Measurements from ENCODE around the gene RRP12.
"Not testable (repeated sequence)": the region's sequence is repeated elsewhere in the genome, so short reads cannot be mapped to it uniquely, and the experiment has no call there.

RRP12 gene

GRCh38 chr10:97365761-97366351 lies 35.3 kb downstream of the RRP12 start:
- DNase-seq (ENCODE audit: low read depth), result no peak

GRCh38 chr10:97363071-97363470 lies 38.1 kb downstream of the RRP12 start:
- DNase-seq (ENCODE audit: low read depth), result no peak

GRCh38 chr10:97362310-97363033 lies 38.7 kb downstream of the RRP12 start:
- no peak for DNase-seq (ENCODE audit: low read depth)

GRCh38 chr10:97361537-97361901 lies 39.6 kb downstream of the RRP12 start:
- DNase-seq (ENCODE audit: low read depth), result no peak

DNA sequence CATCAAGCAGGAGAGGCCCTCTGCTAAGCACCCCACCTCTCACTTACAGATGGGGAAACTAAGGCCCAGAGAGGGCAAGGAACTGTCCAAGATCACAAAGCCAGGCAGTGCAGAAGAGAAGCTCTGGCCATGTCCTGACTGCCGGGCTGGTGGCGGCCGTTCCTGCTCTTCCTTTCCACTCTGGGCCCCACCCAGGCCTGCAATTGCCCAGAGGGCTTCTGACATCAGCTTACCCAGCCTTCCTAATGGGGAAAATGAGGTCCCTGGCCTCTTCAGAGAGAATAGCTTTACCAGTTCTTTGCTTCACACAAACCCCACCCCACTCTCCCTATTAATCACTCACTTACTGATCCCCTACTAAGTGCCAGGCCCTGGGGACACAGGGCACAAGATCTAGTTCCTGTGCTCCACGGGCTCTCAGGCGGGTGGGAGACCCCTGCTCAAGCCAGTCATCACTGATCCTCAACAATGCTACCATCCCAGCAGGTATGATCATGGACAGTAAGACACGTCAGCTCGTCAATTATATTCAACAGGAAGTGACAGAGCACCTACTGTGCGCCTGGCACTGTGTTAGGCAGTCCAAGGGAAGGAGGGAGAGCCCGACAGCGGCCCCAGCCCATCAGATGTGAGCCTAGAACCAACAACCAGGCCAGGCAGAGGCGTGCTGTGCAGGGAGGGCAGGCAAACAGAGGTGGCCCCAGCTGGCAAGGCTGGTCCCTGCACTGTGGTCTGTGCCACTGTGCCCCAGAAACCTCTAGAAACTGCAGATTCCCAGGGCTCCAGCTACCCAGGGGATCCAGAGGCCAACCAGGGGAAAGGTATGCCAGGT lies 40.2 kb downstream of the RRP12 start:
- no peak for DNase-seq (ENCODE audit: low read depth)

GRCh38 chr10:97358781-97359180 lies 42.4 kb downstream of the RRP12 start:
- DNase-seq (ENCODE audit: low read depth), result no peak

DNA sequence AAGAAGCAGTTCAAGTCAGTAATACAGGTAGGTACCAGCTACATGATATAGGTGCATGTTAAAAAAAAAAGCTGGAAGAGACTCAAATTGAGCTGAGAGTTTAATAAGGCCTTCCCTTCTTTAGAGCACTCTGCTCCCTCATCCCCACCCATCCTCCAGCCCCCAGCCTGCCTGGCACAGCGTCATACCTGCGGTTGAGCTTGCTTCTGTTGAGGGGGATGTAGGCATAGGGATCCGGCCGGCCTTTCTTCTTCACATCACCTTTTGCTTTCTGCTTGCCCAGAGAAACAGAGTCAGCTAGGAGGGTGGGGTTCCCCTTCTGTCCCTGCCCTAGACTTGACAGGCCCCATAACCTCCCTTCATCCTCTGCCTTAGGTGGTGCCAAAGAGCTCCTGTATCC lies 42.8 kb downstream of the RRP12 start:
- DNase-seq (ENCODE audit: low read depth), result no peak

- DNase-seq (ENCODE audit: low read depth), result no peak
Measured at GRCh38 chr10:97356918-97357317, 44.2 kb downstream of the RRP12 start.

DNA sequence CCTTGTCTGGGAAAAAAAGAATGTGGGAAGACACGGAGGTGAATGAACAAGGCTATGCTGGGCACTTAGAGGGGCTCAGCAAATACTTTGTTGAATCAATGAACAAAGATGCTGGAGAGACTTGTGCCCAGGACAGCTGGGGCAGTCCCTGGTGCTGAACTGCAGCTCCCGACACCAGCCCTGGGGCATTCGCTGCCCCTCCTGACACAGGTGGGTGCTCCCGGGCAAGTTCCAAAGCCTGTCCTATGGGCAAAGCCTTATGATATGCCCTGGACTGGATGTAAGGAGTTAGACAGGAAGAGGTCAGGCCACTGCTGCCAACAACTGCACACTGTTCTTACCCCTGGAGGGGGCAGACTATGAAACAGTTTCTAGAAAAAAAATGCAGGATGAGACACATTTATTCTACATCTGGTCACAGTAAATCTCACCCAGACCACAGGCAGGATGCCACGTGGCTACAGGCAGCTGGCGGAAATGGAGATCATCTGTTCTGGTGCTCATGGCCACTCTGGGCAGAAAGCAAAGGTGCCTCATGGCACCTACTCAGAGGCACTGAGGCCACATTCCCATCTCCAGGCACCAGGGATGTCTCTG lies 44.7 kb downstream of the RRP12 start:
- DNase-seq (ENCODE audit: low read depth), result no peak

DNA sequence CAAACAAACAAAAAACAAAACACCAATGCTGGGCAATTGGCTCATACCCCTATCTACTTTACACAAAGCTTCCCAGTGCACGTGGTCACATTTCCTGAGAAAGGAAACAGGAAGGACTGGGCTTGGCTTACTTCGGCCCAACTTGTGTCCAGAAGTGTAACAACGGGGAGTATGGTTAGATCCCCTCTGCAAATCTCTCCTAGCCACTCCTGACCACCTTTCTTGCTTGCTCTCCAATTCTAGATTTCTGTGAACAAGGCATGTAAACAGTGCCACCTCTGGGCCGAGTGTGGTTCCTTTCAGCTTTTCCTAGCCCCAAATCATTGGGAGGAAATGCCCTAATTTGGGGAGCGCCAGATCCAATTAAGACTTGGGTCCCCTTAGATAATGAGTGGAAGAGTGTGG lies 45.6 kb downstream of the RRP12 start:
- no peak for DNase-seq (ENCODE audit: low read depth)

- no peak for DNase-seq (ENCODE audit: low read depth)
Measured at GRCh38 chr10:97353945-97354344, 47.2 kb downstream of the RRP12 start.

- DNase-seq (ENCODE audit: low read depth), result no peak
Measured at GRCh38 chr10:97349752-97350513, 51.2 kb downstream of the RRP12 start.

GRCh38 chr10:97347317-97347716 lies 53.8 kb downstream of the RRP12 start:
- no peak for DNase-seq (ENCODE audit: low read depth)

GRCh38 chr10:97343664-97344063 lies 57.5 kb downstream of the RRP12 start:
- not testable (repeated sequence) for DNase-seq (ENCODE audit: low read depth)

- no peak for DNase-seq (ENCODE audit: low read depth)
Measured at GRCh38 chr10:97341416-97341815, 59.7 kb downstream of the RRP12 start.

DNA sequence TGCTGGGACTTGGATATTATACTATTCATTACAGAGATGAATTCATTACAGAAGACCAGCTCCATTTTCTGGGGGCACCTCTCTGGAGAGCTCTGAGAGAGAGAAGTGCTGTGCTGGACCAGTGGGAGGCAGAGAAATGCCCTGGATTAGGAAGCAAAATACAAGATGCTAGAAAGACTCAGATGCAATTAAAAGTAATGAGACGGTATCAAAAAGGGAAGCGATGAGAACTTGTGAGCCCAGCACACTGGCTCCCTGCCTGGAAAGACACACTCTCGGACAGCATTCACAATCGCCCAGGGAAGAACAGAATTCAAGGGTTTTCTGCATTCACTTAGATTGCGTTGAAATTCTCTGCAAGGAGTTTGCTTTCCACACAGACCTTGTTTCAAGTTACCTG lies 63.1 kb downstream of the RRP12 start:
- DNase-seq (ENCODE audit: low read depth), result no peak

- no peak for DNase-seq (ENCODE audit: low read depth)
Measured at GRCh38 chr10:97336942-97337831, 64.0 kb downstream of the RRP12 start.

GRCh38 chr10:97336446-97336845 lies 64.7 kb downstream of the RRP12 start:
- no peak for DNase-seq (ENCODE audit: low read depth)

DNA sequence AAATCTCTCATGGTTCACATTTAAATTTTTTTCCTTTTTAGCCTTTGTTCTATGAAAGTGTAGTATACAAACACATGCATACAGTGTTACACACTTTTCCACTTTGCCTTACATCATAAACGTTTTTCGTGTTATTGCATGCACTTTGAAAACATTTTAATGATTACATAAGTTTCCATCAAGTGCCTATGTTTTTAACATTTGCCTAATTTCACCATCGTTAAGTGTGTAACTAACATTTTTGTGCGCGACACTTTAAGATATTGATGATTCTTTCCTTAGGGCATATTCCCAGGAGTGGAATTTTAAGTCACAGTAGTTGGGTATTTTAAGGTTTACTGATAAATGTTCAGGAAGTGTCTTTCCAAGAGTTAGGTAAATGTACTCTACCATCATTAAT lies 65.1 kb downstream of the RRP12 start:
- no peak for DNase-seq (ENCODE audit: low read depth)

DNA sequence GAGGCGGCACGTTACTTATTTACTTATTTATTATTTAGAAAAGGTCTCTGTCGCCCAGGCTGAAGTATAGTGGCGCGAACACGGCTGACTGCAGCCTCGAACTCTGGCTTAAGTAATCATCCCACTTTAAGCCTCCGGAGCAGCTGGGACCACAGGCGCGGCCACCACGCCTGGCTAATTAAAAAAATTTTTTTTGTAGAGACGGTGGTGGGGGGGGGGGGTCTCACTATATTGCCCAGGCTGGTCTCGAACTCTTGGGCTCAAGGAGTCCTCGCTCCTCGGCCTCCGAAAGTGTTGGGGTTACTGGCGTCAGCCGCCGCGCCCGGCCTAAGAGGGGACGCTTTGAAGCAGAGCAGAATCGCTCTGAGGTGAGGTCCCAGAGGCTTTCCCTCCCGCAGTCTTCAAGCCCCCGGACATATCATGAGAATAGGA lies 65.9 kb downstream of the RRP12 start:
- DNase-seq (ENCODE audit: low read depth), result no peak
